Measurements from ENCODE around the gene MEI1. TPM values are rescaled to one million over a fixed set of nuclear protein-coding genes. Genes with fewer than 3 reads are reported as not detected.

Gene MEI1, protein sequence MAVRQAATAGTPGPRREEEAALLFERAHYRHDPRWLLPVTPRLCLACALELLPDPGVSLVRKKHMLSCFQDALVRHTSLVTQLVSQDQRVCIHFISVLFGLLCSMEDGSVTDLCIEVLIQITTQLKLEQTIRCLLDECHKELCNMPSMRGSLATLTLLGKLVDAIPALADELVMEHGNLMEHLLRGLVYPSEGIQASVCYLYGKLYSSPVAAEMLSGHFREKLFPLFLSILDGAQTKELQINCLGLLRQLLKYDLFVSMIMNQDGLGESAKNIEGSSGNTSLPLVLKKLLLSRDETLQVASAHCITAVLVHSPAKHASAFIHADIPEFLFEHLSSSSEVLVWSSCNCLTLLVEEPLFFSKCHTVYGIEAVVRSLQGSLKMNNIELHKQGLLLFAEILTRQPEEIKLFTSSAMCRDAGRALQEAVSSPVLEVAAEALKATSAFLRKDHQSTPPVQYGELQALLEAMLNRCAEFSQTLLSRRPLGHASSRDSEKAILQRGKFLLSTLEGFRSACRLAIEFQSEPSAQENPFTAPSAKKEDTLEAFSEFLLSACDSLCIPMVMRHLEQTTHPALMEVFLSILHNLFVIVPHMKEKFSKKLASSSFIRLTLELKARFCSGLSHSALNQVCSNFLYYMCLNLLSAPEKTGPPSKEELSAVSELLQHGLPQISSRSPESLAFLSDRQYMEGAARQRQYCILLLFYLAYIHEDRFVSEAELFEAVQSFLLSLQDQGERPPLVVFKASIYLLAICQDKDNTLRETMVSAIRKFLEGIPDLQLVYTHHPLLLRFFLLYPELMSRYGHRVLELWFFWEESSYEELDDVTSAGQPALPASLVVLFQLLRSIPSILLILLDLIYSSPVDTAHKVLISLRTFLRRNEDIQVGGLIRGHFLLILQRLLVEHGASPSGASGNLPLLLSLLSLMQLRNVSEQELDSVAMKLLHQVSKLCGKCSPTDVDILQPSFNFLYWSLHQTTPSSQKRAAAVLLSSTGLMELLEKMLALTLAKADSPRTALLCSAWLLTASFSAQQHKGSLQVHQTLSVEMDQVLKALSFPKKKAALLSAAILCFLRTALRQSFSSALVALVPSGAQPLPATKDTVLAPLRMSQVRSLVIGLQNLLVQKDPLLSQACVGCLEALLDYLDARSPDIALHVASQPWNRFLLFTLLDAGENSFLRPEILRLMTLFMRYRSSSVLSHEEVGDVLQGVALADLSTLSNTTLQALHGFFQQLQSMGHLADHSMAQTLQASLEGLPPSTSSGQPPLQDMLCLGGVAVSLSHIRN
- total RNA-seq: 1 to 10 TPM in 5 of 9 donors, under 1 TPM in 3, not detected in 1; 0.36 to 3.7 (median 1.2) TPM
- polyA plus RNA-seq: 1 to 10 TPM in 2 of 3 donors, under 1 TPM in 1; 0.81 to 3.2 (median 2.7) TPM
- long read RNA-seq, donor 1: 0 reads
- long read RNA-seq, donor 2: 0 reads
- long read RNA-seq, donor 3: 0 reads
- long read RNA-seq, donor 4: 0 reads
- long read RNA-seq, donor 5: 0 reads
- long read RNA-seq, donor 6: 0 reads
- long read RNA-seq, donor 7: 0 reads
- long read RNA-seq, donor 8: 0 reads
- long read RNA-seq, donor 9: 0 reads
- long read RNA-seq, donor 10: 0 reads

- peak within 1 kb of the TSS in 1 of 4 donors; percentile 14 for H3K4me3 ChIP-seq
- H3K36me3 ChIP-seq (replicated peaks in 1 of 2): no peaks in the 10 kb centered on the region
- H3K9me3 ChIP-seq (replicated peaks in 1 of 3): no peaks in the 10 kb centered on the region
- TF ChIP-seq CTCF (IDR thresholded peaks at IDR 0.05) (no peak), POLR2A (IDR thresholded peaks at IDR 0.05) (no peak)
- WGBS, 4 donors: 41 to 46% (median 45%) methylated on average over 56 to 69 of the region's 69 CpGs
- H3K27me3 ChIP-seq: no peaks in the 10 kb centered on the region
- intact Hi-C loops (cut with DNase I): loop anchor here in 1 of 2 donors (5.0 kb wide), 1 partner anchor 243 kb away; no protein-coding TSS in a partner anchor
- H3K4me1 ChIP-seq (replicated peaks in 1 of 2): peaks cover 0 to 13% of the 10 kb centered on the region in 2 donors
- DNase-seq: peak; percentile 85 to 94 (median 87)
- no peak within 1 kb of the TSS for H3K27ac ChIP-seq
Measured at GRCh38 chr22:41699264-41700107, at the start of gene MEI1. Gene MEI1 (plus strand): TSS chr22:41699503. CDS start chr22:41699539, 36 bp downstream.

DNA sequence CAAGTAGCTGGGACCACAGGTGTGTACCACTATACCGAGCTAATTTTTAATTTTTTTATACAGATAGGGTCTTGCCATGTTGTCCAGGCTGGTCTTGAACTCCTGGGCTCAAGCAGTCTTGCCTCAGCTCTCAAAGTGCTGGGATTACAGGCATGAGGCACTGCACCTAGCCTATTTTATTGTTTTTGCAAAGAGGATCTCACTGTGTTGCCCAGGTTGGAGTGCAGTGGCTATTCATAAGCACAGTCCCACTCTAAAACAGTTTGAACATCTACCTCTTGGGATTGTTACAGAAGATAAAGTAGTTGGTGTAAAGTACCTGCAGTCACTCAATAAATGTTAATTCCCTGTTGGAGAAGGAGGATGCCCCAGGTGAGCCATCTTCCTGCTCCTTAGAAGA is 49.1 kb upstream of the MEI1 start:
- no peaks in the 10 kb centered on the region for H3K9me3 ChIP-seq (replicated peaks in 1 of 3)
- H3K4me1 ChIP-seq (replicated peaks in 1 of 2): peaks cover 0 to under 1% of the 10 kb centered on the region in 2 donors
- TF ChIP-seq POLR2A (IDR thresholded peaks at IDR 0.05) (no peak), CTCF (IDR thresholded peaks at IDR 0.05) (no peak)
- peaks cover 0 to 94% of the 10 kb centered on the region in 2 donors for H3K36me3 ChIP-seq (replicated peaks in 1 of 2)
- intact Hi-C loops (cut with DNase I): no loop called here
- no peak overlapping the region for H3K27ac ChIP-seq
- H3K4me3 ChIP-seq: no peak overlapping the region
- peak in 1 of 7 donors; percentile 13 for DNase-seq
- H3K27me3 ChIP-seq: no peaks in the 10 kb centered on the region
- WGBS, 4 donors: 87 to 100% (median 95%) methylated on average over 1 of the region's 1 CpG

DNA sequence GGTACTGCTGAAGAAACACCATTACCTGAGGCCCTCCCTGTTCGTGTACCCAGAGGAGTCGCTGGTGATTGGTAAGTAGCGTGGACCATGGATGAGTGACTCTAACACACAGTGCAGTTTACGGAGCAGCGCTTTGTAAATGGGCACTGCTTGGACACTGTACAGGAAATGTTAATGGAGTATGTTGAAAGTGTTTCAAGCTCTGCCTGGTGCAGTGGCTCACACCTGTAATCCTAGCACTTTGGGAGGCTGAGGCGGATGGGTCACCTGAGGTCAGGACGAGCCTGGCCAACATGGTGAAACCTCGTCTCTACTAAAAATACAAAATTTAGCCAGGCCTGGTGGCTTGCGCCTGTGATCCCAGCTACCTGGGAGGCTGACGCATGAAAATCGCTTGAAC is 48.5 kb upstream of the MEI1 start:
- intact Hi-C loops (cut with DNase I): no loop called here
- Histone ChIP-seq H3K27ac (no peak overlapping the region), H3K27me3 (no peaks in the 10 kb centered on the region), H3K36me3 (replicated peaks in 1 of 2) (peaks cover 0 to 94% of the 10 kb centered on the region in 2 donors), H3K4me3 (no peak overlapping the region), H3K4me1 (replicated peaks in 1 of 2) (no peaks in the 10 kb centered on the region), H3K9me3 (replicated peaks in 1 of 3) (no peaks in the 10 kb centered on the region)
- no peak for TF ChIP-seq CTCF (IDR thresholded peaks at IDR 0.05)
- 90 to 96% (median 93%) methylated on average over 11 of the region's 11 CpGs for WGBS, 4 donors
- peak in 1 of 7 donors; percentile 45 for DNase-seq
